Measurements from ENCODE around the gene TTLL5.

- TF ChIP-seq, protein P1, sequence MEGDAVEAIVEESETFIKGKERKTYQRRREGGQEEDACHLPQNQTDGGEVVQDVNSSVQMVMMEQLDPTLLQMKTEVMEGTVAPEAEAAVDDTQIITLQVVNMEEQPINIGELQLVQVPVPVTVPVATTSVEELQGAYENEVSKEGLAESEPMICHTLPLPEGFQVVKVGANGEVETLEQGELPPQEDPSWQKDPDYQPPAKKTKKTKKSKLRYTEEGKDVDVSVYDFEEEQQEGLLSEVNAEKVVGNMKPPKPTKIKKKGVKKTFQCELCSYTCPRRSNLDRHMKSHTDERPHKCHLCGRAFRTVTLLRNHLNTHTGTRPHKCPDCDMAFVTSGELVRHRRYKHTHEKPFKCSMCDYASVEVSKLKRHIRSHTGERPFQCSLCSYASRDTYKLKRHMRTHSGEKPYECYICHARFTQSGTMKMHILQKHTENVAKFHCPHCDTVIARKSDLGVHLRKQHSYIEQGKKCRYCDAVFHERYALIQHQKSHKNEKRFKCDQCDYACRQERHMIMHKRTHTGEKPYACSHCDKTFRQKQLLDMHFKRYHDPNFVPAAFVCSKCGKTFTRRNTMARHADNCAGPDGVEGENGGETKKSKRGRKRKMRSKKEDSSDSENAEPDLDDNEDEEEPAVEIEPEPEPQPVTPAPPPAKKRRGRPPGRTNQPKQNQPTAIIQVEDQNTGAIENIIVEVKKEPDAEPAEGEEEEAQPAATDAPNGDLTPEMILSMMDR (IDR thresholded peaks at IDR 0.05): no peak
- TF ChIP-seq EP300 (IDR thresholded peaks at IDR 0.05): peak in 1 of 2 donors; percentile 48
Measured at GRCh38 chr14:75647640-75648039, 13.4 kb upstream of the TTLL5 start.

Data from tibial nerve (tissue), 4 donors.